Measurements from ENCODE around the gene TCF23.
A peak's percentile ranks its signal among the peaks of the same experiment; 100 is the strongest.

TCF23 gene

DNA sequence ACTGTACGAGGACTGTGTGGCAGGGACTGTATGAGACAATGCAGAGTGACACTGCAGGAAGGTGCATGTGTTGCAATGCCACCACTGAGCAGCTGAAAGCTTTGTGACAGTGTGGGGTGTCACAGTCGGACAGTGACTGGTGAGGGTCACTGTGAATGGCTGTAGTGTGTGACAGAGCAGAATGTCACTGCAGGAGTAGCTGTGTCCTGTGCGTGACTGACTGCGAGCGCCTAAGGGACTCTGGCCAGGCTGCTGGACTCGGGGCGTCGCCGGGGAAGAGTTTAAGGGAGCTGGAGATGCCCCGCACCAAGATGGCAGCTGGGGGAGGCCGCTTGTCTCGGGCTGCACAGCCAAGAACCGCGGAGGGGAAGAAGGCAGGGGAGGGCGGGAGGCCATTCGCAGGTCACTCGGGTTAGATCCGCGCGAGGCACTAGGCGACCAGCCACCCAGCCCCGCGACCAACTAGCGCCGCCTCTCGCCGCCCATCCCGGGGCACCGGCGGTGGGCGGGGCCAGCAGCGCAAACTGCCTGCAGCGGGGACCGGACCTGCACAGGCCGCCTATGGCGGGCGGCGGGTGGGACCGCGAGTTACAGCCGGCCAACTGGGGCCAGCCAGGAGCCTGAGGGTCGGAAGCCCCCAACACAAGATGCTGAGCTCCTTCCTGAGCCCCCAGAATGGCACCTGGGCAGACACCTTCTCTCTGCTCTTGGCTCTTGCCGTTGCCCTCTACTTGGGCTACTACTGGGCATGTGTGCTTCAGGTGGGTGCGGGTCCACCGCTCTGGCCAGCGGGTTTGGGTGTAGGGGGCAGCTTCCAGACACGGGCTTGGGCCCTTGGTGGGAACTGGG lies 25.3 kb upstream of the TCF23 start, which contains the start of gene ABHD1 (continued):
- TF ChIP-seq, protein P1, sequence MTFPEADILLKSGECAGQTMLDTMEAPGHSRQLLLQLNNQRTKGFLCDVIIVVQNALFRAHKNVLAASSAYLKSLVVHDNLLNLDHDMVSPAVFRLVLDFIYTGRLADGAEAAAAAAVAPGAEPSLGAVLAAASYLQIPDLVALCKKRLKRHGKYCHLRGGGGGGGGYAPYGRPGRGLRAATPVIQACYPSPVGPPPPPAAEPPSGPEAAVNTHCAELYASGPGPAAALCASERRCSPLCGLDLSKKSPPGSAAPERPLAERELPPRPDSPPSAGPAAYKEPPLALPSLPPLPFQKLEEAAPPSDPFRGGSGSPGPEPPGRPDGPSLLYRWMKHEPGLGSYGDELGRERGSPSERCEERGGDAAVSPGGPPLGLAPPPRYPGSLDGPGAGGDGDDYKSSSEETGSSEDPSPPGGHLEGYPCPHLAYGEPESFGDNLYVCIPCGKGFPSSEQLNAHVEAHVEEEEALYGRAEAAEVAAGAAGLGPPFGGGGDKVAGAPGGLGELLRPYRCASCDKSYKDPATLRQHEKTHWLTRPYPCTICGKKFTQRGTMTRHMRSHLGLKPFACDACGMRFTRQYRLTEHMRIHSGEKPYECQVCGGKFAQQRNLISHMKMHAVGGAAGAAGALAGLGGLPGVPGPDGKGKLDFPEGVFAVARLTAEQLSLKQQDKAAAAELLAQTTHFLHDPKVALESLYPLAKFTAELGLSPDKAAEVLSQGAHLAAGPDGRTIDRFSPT (tag by site-specific recombination; IDR thresholded peaks at IDR 0.05), result peak; percentile 75
- peak; percentile 79 for TF ChIP-seq ZIC2 (tag by site-specific recombination; IDR thresholded peaks at IDR 0.05)

DNA sequence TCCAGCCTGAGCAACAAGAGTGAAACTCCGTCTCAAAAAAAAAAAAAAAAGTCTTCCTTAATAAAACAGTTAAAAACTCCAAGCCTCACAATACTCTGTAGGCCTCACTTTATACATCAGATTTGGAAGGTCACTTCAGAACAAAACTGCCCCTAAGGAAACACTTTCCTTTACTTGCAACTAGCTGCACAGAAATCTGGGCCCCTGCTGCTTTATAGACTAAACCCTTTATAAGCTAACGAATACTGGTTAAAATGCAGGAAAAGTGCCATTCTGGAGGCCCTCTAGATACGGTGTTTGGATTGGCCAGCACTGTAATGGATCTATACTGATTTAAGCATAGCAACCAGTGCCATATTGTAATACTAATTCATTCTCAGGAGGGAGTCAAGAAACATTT lies 23.7 kb upstream of the TCF23 start:
- Histone ChIP-seq H3K9me3 (ENCODE audit: control insufficient read depth, insufficient read depth, low read depth, low read length) (no peaks in the 10 kb centered on the region), H3K4me1 (ENCODE audit: control insufficient read depth, insufficient read depth, low read length) (0 out of 2 replicates have a peak, but pooled peaks cover 3% of the 10 kb centered on the region), H3K36me3 (ENCODE audit: control insufficient read depth in 2 of 2, insufficient read depth in 1 of 2, low read length in 2 of 2) (peaks cover 0 to 16% of the 10 kb centered on the region in 2 experiments; a peak in 1 of 3 replicates), H3K27ac (ENCODE audit: extremely low read depth, low read depth, low read length) (no peak overlapping the region), H3K4me3 (ENCODE audit: low read depth, low read length) (no peak overlapping the region)
- ChIA-PET POLR2A (interaction anchor here (3.5 kb wide), 1 partner anchor 8 kb away, joined by 34 read pairs; the partner anchor contains the start of gene PREB), CTCF (interaction anchor here (0.6 to 1.8 kb wide), 3 partner anchors 26 to 296 kb away, joined by 3 to 6 read pairs (median 3); no protein-coding TSS in a partner anchor)
- no peak for TF ChIP-seq SALL2 (tag by site-specific recombination; IDR thresholded peaks at IDR 0.05; ENCODE audit: borderline replicate concordance)
- no peak for TF ChIP-seq ZNF394 (tag by site-specific recombination; IDR thresholded peaks at IDR 0.05; ENCODE audit: borderline replicate concordance)
- TF ChIP-seq ZNF10 (tag by site-specific recombination; IDR thresholded peaks at IDR 0.05), result no peak
- TF ChIP-seq ZNF2 (tag by site-specific recombination; IDR thresholded peaks at IDR 0.05), result peak; percentile 79
- no peak for TF ChIP-seq ZNF24 (tag by site-specific recombination; IDR thresholded peaks at IDR 0.05)
- no peak for TF ChIP-seq FEZF1 (tag by site-specific recombination; IDR thresholded peaks at IDR 0.05)
- no peak for TF ChIP-seq ZNF621 (tag by site-specific recombination; IDR thresholded peaks at IDR 0.05)
- no peak for TF ChIP-seq ZNF37A (tag by site-specific recombination; IDR thresholded peaks at IDR 0.05)
- TF ChIP-seq, protein P2, sequence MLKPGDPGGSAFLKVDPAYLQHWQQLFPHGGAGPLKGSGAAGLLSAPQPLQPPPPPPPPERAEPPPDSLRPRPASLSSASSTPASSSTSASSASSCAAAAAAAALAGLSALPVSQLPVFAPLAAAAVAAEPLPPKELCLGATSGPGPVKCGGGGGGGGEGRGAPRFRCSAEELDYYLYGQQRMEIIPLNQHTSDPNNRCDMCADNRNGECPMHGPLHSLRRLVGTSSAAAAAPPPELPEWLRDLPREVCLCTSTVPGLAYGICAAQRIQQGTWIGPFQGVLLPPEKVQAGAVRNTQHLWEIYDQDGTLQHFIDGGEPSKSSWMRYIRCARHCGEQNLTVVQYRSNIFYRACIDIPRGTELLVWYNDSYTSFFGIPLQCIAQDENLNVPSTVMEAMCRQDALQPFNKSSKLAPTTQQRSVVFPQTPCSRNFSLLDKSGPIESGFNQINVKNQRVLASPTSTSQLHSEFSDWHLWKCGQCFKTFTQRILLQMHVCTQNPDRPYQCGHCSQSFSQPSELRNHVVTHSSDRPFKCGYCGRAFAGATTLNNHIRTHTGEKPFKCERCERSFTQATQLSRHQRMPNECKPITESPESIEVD (tag by site-specific recombination; IDR thresholded peaks at IDR 0.05), result peak; percentile 49; the same call in 1 of the 2 replicates
- TF ChIP-seq ZNF311 (tag by site-specific recombination; IDR thresholded peaks at IDR 0.05; ENCODE audit: borderline replicate concordance), result no peak
- TF ChIP-seq ZSCAN30 (tag by site-specific recombination; IDR thresholded peaks at IDR 0.05), result 0 out of 2 replicates have a peak, but pooled peaks have one; percentile 40
- TF ChIP-seq, protein P3, sequence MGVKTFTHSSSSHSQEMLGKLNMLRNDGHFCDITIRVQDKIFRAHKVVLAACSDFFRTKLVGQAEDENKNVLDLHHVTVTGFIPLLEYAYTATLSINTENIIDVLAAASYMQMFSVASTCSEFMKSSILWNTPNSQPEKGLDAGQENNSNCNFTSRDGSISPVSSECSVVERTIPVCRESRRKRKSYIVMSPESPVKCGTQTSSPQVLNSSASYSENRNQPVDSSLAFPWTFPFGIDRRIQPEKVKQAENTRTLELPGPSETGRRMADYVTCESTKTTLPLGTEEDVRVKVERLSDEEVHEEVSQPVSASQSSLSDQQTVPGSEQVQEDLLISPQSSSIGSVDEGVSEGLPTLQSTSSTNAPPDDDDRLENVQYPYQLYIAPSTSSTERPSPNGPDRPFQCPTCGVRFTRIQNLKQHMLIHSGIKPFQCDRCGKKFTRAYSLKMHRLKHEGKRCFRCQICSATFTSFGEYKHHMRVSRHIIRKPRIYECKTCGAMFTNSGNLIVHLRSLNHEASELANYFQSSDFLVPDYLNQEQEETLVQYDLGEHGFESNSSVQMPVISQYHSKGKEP (tag by site-specific recombination; IDR thresholded peaks at IDR 0.05), result peak; percentile 74
- TF ChIP-seq REPIN1 (tag by site-specific recombination; IDR thresholded peaks at IDR 0.05; ENCODE audit: low read depth), result no peak
- no peak for TF ChIP-seq WT1 (tag by site-specific recombination; IDR thresholded peaks at IDR 0.05)
- no peak for TF ChIP-seq ZNF146 (tag by site-specific recombination; IDR thresholded peaks at IDR 0.05)

All from HEK293 (cell line).